H1 (cell line): ENCODE data around the gene TASP1. TPM values are rescaled to one million over a fixed set of nuclear protein-coding genes. Genes with fewer than 3 reads are reported as not detected.

Experiments used
- CTCF ChIA-PET: fragments of 300-600 bp; sonication (Branson Sonifier 250); formaldehyde crosslinking; loops from one replicate; lab custom pipeline; 2021; ENCODE audit not compliant: partially characterized antibody; lab: Charles Lee
- POLR2A ChIA-PET: fragments of 300-600 bp; sonication (Branson Sonifier 250); formaldehyde crosslinking; loops from one replicate; lab custom pipeline; 2021; ENCODE audit warnings: inconsistent platforms; ENCODE audit not compliant: partially characterized antibody; lab: Charles Lee
- DNase-seq, 2 experiments: peaks; one replicate each; pipeline versions ENCODE4 v3.0.0 to v3.0.0-alpha.2; 2010 to 2022; ENCODE audit warnings: low spot score in 2 of 2, low read depth in 1 of 2, mixed read lengths in 1 of 2
- FAIRE-seq: peaks from 2 replicates; lab custom pipeline; 2011; peaks lifted over from hg19 to GRCh38; lab: Jason Lieb, UNC
- H2AFZ ChIP-seq: 2 replicates; pipeline ENCODE4 v1.8.1; 2012; ENCODE audit warnings: low read length, inconsistent platforms
- H2AK5ac ChIP-seq: 2 replicates; pipeline ENCODE4 v1.6.1; 2013; ENCODE audit warnings: low read depth, low read length
- H2BK120ac ChIP-seq: replicated peaks from 2 replicates; pipeline ENCODE3; 2013; ENCODE audit warnings: low read depth, low read length, inconsistent platforms
- H2BK12ac ChIP-seq: 2 replicates; pipeline ENCODE4 v1.6.1; 2013; ENCODE audit warnings: low read depth, low read length
- H2BK15ac ChIP-seq: 2 replicates; pipeline ENCODE4 v1.6.1; 2013; ENCODE audit warnings: low read length
- H2BK20ac ChIP-seq: 2 replicates; pipeline ENCODE4 v1.6.1; 2013; ENCODE audit warnings: low read length
- H2BK5ac ChIP-seq: 2 replicates; pipeline ENCODE4 v1.6.1; 2013; ENCODE audit warnings: low read depth, low read length
- H3K14ac ChIP-seq: 2 replicates; pipeline ENCODE4 v1.6.1; 2013; ENCODE audit warnings: inconsistent platforms; ENCODE audit not compliant: insufficient read length
- H3K18ac ChIP-seq: 2 replicates; pipeline ENCODE4 v1.6.1; 2013; ENCODE audit warnings: low read length; ENCODE audit errors: extremely low read depth
- H3K23ac ChIP-seq: 2 replicates; pipeline ENCODE4 v1.6.1; 2013; ENCODE audit warnings: inconsistent platforms; ENCODE audit not compliant: insufficient read length
- H3K23me2 ChIP-seq: 2 replicates; pipeline ENCODE4 v1.6.1; 2013; ENCODE audit warnings: low read depth, low read length
- H3K27ac ChIP-seq: 2 replicates; pipeline ENCODE4 v1.6.1; 2011; ENCODE audit warnings: low read depth, low read length, inconsistent platforms
- H3K27me3 ChIP-seq, 4 experiments: replicated peaks in 1 of 4; 1 replicate in 1 of 4; 2 replicates in 3 of 4; pipeline versions ENCODE4 v1.6.1 to v1.8.1; 2011 to 2013; ENCODE audit warnings: low read length in 3 of 4, mild to moderate bottlenecking in 3 of 4, inconsistent platforms in 2 of 4, mixed read lengths in 2 of 4, moderate library complexity in 1 of 4; ENCODE audit not compliant: control insufficient read depth in 3 of 4, insufficient read depth in 3 of 4; ENCODE audit errors: extremely low read depth in 1 of 4
- H3K36me3 ChIP-seq, 4 experiments: 2 replicates each; pipeline versions ENCODE4 v1.6.1 to v1.8.1; 2011 to 2013; ENCODE audit warnings: mild to moderate bottlenecking in 4 of 4, low read length in 3 of 4, moderate library complexity in 2 of 4, control low read depth in 1 of 4, inconsistent platforms in 1 of 4; ENCODE audit not compliant: insufficient read depth in 4 of 4, control insufficient read depth in 2 of 4
- H3K4ac ChIP-seq: replicated peaks from 2 replicates; pipeline ENCODE3; 2013; ENCODE audit warnings: low read length, low read depth, mixed read lengths, inconsistent platforms; ENCODE audit not compliant: insufficient read length
- H3K4me1 ChIP-seq, 4 experiments: replicated peaks in 1 of 4; 1 replicate in 1 of 4; 2 replicates in 3 of 4; pipeline versions ENCODE4 v1.6.1 to v1.8.1; 2011 to 2013; ENCODE audit warnings: low read length in 3 of 4, inconsistent platforms in 2 of 4, mixed read lengths in 1 of 4; ENCODE audit not compliant: insufficient read depth in 4 of 4, control insufficient read depth in 3 of 4
- H3K4me2 ChIP-seq, 2 experiments: 2 replicates each; pipeline versions ENCODE4 v1.6.1 to v1.8.1; 2011 to 2013; ENCODE audit warnings: low read depth in 2 of 2, low read length in 2 of 2, control low read depth in 1 of 2, inconsistent platforms in 1 of 2, mild to moderate bottlenecking in 1 of 2; ENCODE audit not compliant: insufficient read depth in 1 of 2
- H3K4me3 ChIP-seq, 4 experiments: fragments of 200-600, 300-600 bp in 1 of 4; sonication (generic), shearing (Covaris generic), sonication (Bioruptor Twin) in 1 of 4; 2 replicates each; pipeline versions ENCODE4 v1.5.1 to v1.8.1; 2011 to 2016; ENCODE audit warnings: low read length in 4 of 4, low read depth in 3 of 4, control low read depth in 2 of 4, inconsistent platforms in 2 of 4, mild to moderate bottlenecking in 2 of 4, mixed read lengths in 1 of 4, moderate library complexity in 1 of 4; ENCODE audit not compliant: insufficient read depth in 2 of 4; ENCODE audit errors: extremely low read depth in 1 of 4
- H3K56ac ChIP-seq: replicated peaks from 2 replicates; pipeline ENCODE3; 2013; ENCODE audit warnings: low read depth, mild to moderate bottlenecking, mixed read lengths, low read length, inconsistent platforms; ENCODE audit not compliant: insufficient read length
- H3K79me1 ChIP-seq: 2 replicates; pipeline ENCODE4 v1.6.1; 2013; ENCODE audit warnings: low read depth, low read length, control low read depth
- H3K79me2 ChIP-seq, 2 experiments: 2 replicates each; pipeline versions ENCODE4 v1.6.1 to v1.8.1; 2012 to 2013; ENCODE audit warnings: low read length in 2 of 2, mild to moderate bottlenecking in 2 of 2, inconsistent platforms in 1 of 2; ENCODE audit not compliant: insufficient read depth in 2 of 2, control insufficient read depth in 1 of 2
- H3K9ac ChIP-seq, 4 experiments: replicated peaks in 1 of 4; 1 replicate in 1 of 4; 2 replicates in 3 of 4; pipeline versions ENCODE4 v1.6.1 to v1.8.1; 2011 to 2013; ENCODE audit warnings: low read depth in 3 of 4, low read length in 3 of 4, control low read depth in 2 of 4, mild to moderate bottlenecking in 2 of 4, moderate library complexity in 2 of 4, inconsistent platforms in 1 of 4; ENCODE audit errors: extremely low read depth in 1 of 4
- H3K9me3 ChIP-seq, 2 experiments: 2 replicates each; pipeline versions ENCODE4 v1.6.1 to v1.8.1; 2012 to 2013; ENCODE audit warnings: mild to moderate bottlenecking in 2 of 2, moderate library complexity in 2 of 2, control low read depth in 1 of 2, inconsistent platforms in 1 of 2, low read depth in 1 of 2, low read length in 1 of 2, mixed read lengths in 1 of 2; ENCODE audit not compliant: insufficient read depth in 2 of 2
- H4K20me1 ChIP-seq, 2 experiments: replicated peaks in 1 of 2; 2 replicates each; pipeline versions ENCODE3 to v1.8.1; 2011 to 2013; ENCODE audit warnings: inconsistent platforms in 2 of 2, low read length in 2 of 2, mild to moderate bottlenecking in 1 of 2; ENCODE audit not compliant: insufficient read depth in 2 of 2, control insufficient read depth in 1 of 2
- H4K5ac ChIP-seq: 2 replicates; pipeline ENCODE4 v1.6.1; 2013; ENCODE audit warnings: low read length, low read depth, mixed read lengths, inconsistent platforms; ENCODE audit not compliant: insufficient read length
- H4K8ac ChIP-seq: 2 replicates; pipeline ENCODE4 v1.8.0; 2013; ENCODE audit warnings: mild to moderate bottlenecking, moderate library complexity, low read length, inconsistent platforms; ENCODE audit not compliant: insufficient read depth; ENCODE audit errors: extremely low read depth
- H4K91ac ChIP-seq: replicated peaks from 2 replicates; pipeline ENCODE3; 2013; ENCODE audit warnings: low read length, mixed read lengths, inconsistent platforms; ENCODE audit not compliant: insufficient read length
- CTBP2 ChIP-seq: IDR thresholded peaks from 2 replicates; pipeline ENCODE4 v1.7.0; 2011; ENCODE audit warnings: borderline replicate concordance, mild to moderate bottlenecking, moderate library complexity, mixed read lengths, low read length; ENCODE audit not compliant: insufficient read depth, insufficient read length
- CTCF ChIP-seq, 3 experiments: IDR thresholded peaks; 1 replicate in 2 of 3; 2 replicates in 1 of 3; pipeline versions ENCODE4 v1.5.1 to v1.6.1; 2011; ENCODE audit warnings: low read length in 3 of 3, mild to moderate bottlenecking in 3 of 3, inconsistent platforms in 2 of 3, low read depth in 1 of 3, moderate library complexity in 1 of 3; ENCODE audit not compliant: insufficient read depth in 1 of 3; ENCODE audit errors: control extremely low read depth in 1 of 3
- E2F6 ChIP-seq: IDR thresholded peaks from 2 replicates; pipeline ENCODE4 v1.6.1; 2012; ENCODE audit warnings: inconsistent platforms
- EGR1 ChIP-seq: IDR thresholded peaks from 2 replicates; pipeline ENCODE4 v1.6.1; 2011; ENCODE audit warnings: low read depth, low read length, borderline replicate concordance
- EP300 ChIP-seq, 2 experiments: IDR thresholded peaks; 1 replicate in 1 of 2; 2 replicates in 1 of 2; pipeline ENCODE4 v1.6.1; 2011 to 2012; ENCODE audit warnings: low read depth in 2 of 2, low read length in 2 of 2, mild to moderate bottlenecking in 2 of 2, borderline replicate concordance in 1 of 2, inconsistent platforms in 1 of 2, moderate library complexity in 1 of 2
- RNF2 ChIP-seq: fragments of 200-900, 300-1000 bp; sonication (generic); IDR thresholded peaks from 2 replicates; pipeline ENCODE4 v1.7.1; 2016; ENCODE audit warnings: borderline replicate concordance, low read depth, mild to moderate bottlenecking, antibody characterized with exemption, low read length; ENCODE audit not compliant: poor library complexity, severe bottlenecking; ENCODE audit errors: missing control alignments
- TEAD4 ChIP-seq: IDR thresholded peaks from 2 replicates; pipeline ENCODE4 v1.6.1; 2012; ENCODE audit warnings: low read depth, low read length, inconsistent platforms, mixed read lengths
- WGBS, 2 experiments: shearing (Covaris generic) in 1 of 2; methylation state at CpG; one replicate each; pipeline versions ENCODE4 v1.1.6 to v1.1.7; 2013 to 2015; ENCODE audit warnings: low lambda C conversion rate in 2 of 2, mixed read lengths in 2 of 2, inconsistent platforms in 1 of 2, low coverage in 1 of 2, missing lambda C conversion rate in 1 of 2; ENCODE audit not compliant: insufficient replicate concordance in 2 of 2, insufficient coverage in 1 of 2, insufficient read length in 1 of 2; ENCODE audit errors: extremely low coverage in 1 of 2, missing lambda C conversion rate in 1 of 2; 5-methylcytosine and 5-hydroxymethylcytosine counted together
- polyA plus RNA-seq, 7 experiments: library from polyadenylated mRNA; depleted of rRNA in 3 of 7; stranded (reverse) in 5 of 7; unstranded in 2 of 7; fragments of >200 nt in 5 of 7; fragments of 200-250 nt in 2 of 7; gene quantifications; 1 replicate in 5 of 7; 2 replicates in 1 of 7; 4 replicates in 1 of 7; pipeline versions ENCODE4 v1.2.1 to v1.2.3, GENCODE V29; 2011 to 2013; ENCODE audit warnings: missing spikeins in 2 of 7, mixed read lengths in 2 of 7
- total RNA-seq: library from RNA; stranded (reverse); fragmentation: NEBNext Ultra II Directional; extraction: Animal tissue kit (Norgen Biotek cat#: 25700); gene quantifications from 2 replicates; pipeline ENCODE4 v1.2.1, GENCODE V29; 2021

TASP1 gene
- total and polyA plus RNA-seq, 2 of the 8 experiments (the other 6 are each of a cell fraction or from before 2014, with no cell fraction given), result 4.5 to 10.9 TPM

- no peak for TF ChIP-seq CTCF (IDR thresholded peaks at IDR 0.05; ENCODE audit: control extremely low read depth in 1 of 3, insufficient read depth in 1 of 3, low read depth in 1 of 3, low read length in 3 of 3)
- no peak for TF ChIP-seq E2F6
- no peak for TF ChIP-seq EP300 (IDR thresholded peaks at IDR 0.05; ENCODE audit: borderline replicate concordance in 1 of 2, low read depth in 2 of 2, low read length in 2 of 2)
- no peak for TF ChIP-seq TEAD4
- no peak for TF ChIP-seq CTBP2
- TF ChIP-seq EGR1, result no peak
- no peak for TF ChIP-seq RNF2
- TF ChIP-seq, all 59 proteins: peak for 0
- Histone ChIP-seq H3K14ac (no peak overlapping the region), H3K18ac (no peak overlapping the region), H3K23ac (no peak overlapping the region), H2BK15ac (no peak overlapping the region), H2AFZ (no peak overlapping the region), H3K27me3 (no peaks in the 10 kb centered on the region), H4K8ac (no peak overlapping the region), H4K5ac (no peak overlapping the region), H2BK5ac (no peak overlapping the region), H3K36me3 (no peaks in the 10 kb centered on the region), H2AK5ac (no peak overlapping the region), H3K9ac (no peak overlapping the region), H3K4me3 (no peak overlapping the region), H3K56ac (no peak overlapping the region), H3K79me2 (no peaks in the 10 kb centered on the region), H4K20me1 (no peaks in the 10 kb centered on the region), H3K4me2 (no peak overlapping the region), H2BK120ac (no peak overlapping the region), H3K9me3 (no peaks in the 10 kb centered on the region), H3K23me2 (no peaks in the 10 kb centered on the region), H3K4me1 (no peaks in the 10 kb centered on the region), H4K91ac (no peak overlapping the region), H3K4ac (no peak overlapping the region), H2BK12ac (no peak overlapping the region), H3K27ac (no peak overlapping the region), H2BK20ac (no peak overlapping the region), H3K79me1 (no peaks in the 10 kb centered on the region)
- FAIRE-seq (no peak), DNase-seq (no peak)
- ChIA-PET POLR2A (no interaction called here), CTCF (interaction anchor here (1.1 to 1.4 kb wide), 3 partner anchors 22 to 131 kb away, joined by 3 read pairs; no protein-coding TSS in a partner anchor)
- 89% methylated on average over 5 of the region's 5 CpGs; no CpG with 5 or more reads in 1 of the 2 experiments for WGBS, 2 experiments
These were observed 122.8 kb downstream of the TASP1 start for GRCh38 chr20:13515796-13516558.
